HEK293 (cell line): ENCODE data around the gene SEMG1.

Experiments used
- ZNF48 ChIP-seq: fragments of 450-650 bp; formaldehyde crosslinking; IDR thresholded peaks from 2 replicates; pipeline ENCODE4 v1.5.1; 2016; ENCODE audit warnings: missing biosample characterization, missing genetic modification characterization
- TF ChIP-seq, protein P1 (sequence below): fragments of 450-650 bp; formaldehyde crosslinking; IDR thresholded peaks from 2 replicates; pipeline ENCODE4 v1.5.1; 2016; ENCODE audit warnings: missing biosample characterization, missing genetic modification characterization

DNA sequence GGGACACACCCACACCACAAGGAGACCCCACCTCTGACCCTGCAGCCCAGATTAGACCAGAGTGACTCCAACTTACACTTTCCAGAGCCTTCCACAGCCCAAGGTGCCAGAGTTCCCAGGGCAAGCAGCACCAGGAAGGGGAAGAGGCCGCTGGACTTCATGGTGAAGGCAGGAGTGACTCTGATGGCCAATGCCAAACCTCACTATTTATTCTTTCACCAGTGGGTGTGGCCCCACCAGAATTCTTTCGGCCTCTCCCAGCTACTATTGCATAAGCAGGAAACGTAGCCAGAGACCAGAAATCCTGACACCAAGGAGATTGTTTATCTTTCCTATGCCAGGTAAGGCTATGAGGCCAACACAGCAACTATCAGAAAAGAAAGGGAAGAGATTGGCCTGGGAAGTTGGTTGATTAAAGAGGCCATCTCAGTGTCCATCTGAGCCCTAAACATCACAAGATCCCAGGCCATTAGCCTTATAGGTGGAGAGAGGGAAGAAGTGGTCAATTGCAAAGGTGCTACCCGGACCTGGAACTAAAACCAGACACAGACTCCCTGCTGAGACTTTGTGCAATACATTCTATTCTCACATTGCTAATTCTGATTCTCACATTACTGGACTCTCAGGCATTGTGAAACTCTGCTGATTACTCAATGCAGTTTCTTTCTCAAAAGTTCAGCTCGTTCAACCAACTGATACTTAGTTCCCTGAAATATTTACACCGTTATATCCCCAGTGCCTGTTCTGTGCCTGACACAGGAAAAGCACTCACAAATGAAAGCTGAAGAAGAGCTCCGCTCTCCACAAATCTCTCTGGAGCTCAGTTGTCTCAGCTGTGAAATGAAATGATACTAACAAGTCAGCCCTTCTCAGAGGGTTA is 47.8 kb downstream of the SEMG1 start, which contains the start of gene SLPI:
- TF ChIP-seq, protein P1, sequence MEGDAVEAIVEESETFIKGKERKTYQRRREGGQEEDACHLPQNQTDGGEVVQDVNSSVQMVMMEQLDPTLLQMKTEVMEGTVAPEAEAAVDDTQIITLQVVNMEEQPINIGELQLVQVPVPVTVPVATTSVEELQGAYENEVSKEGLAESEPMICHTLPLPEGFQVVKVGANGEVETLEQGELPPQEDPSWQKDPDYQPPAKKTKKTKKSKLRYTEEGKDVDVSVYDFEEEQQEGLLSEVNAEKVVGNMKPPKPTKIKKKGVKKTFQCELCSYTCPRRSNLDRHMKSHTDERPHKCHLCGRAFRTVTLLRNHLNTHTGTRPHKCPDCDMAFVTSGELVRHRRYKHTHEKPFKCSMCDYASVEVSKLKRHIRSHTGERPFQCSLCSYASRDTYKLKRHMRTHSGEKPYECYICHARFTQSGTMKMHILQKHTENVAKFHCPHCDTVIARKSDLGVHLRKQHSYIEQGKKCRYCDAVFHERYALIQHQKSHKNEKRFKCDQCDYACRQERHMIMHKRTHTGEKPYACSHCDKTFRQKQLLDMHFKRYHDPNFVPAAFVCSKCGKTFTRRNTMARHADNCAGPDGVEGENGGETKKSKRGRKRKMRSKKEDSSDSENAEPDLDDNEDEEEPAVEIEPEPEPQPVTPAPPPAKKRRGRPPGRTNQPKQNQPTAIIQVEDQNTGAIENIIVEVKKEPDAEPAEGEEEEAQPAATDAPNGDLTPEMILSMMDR (tag by site-specific recombination), result no peak
- no peak for TF ChIP-seq ZNF48 (tag by site-specific recombination)
